KMS-11 (cell line): ENCODE measurements around the gene AHCYL2.
"Not testable (repeated sequence)": the region's sequence is repeated elsewhere in the genome, so short reads cannot be mapped to it uniquely, and the experiment has no call there.

Experiments used
- H2AFZ ChIP-seq: fragments of 200-600 bp; sonication (generic); 2 replicates; pipeline ENCODE4 v1.6.1; 2016; ENCODE audit warnings: antibody characterized with exemption, mixed run types, low read depth
- H3K27ac ChIP-seq: fragments of 200-600 bp; sonication (generic); 2 replicates; pipeline ENCODE4 v1.6.1; 2016; ENCODE audit warnings: mild to moderate bottlenecking, mixed run types
- H3K27me3 ChIP-seq: fragments of 200-600 bp; sonication (generic); 2 replicates; pipeline ENCODE4 v1.6.1; 2017; ENCODE audit warnings: mild to moderate bottlenecking, low read depth, mixed run types, moderate library complexity; ENCODE audit not compliant: insufficient read depth
- H3K36me3 ChIP-seq: fragments of 200-600 bp; sonication (generic); 2 replicates; pipeline ENCODE4 v1.6.1; 2017; ENCODE audit warnings: mild to moderate bottlenecking, mixed run types; ENCODE audit not compliant: insufficient read depth
- H3K4me1 ChIP-seq: fragments of 200-600 bp; sonication (generic); 2 replicates; pipeline ENCODE4 v1.6.1; 2016; ENCODE audit warnings: mild to moderate bottlenecking, low read depth, mixed run types; ENCODE audit not compliant: poor library complexity, severe bottlenecking
- H3K4me2 ChIP-seq: fragments of 200-600 bp; sonication (generic); 2 replicates; pipeline ENCODE4 v1.7.0; 2016; ENCODE audit warnings: mild to moderate bottlenecking, mixed run types
- H3K4me3 ChIP-seq: fragments of 200-600 bp; sonication (generic); IDR thresholded peaks from 2 replicates; pipeline ENCODE4 v1.6.1; 2017; ENCODE audit warnings: low read depth, low read length, mixed read lengths; ENCODE audit not compliant: insufficient read depth
- H3K79me2 ChIP-seq: fragments of 200-600 bp; sonication (generic); 2 replicates; pipeline ENCODE4 v1.6.1; 2016; ENCODE audit warnings: low read depth, mixed run types; ENCODE audit not compliant: insufficient read depth
- H3K9ac ChIP-seq: fragments of 200-600 bp; sonication (generic); 2 replicates; pipeline ENCODE4 v1.6.1; 2016; ENCODE audit warnings: mild to moderate bottlenecking, mixed run types
- H4K20me1 ChIP-seq: fragments of 200-600 bp; sonication (generic); 2 replicates; pipeline ENCODE4 v1.6.1; 2016; ENCODE audit warnings: mild to moderate bottlenecking, mixed run types; ENCODE audit not compliant: insufficient read depth
- CTCF ChIP-seq: fragments of 200-600 bp; sonication (generic); conservative IDR thresholded peaks from 2 replicates; pipeline ENCODE4 v1.6.1; 2017; ENCODE audit warnings: low read depth, mild to moderate bottlenecking, antibody characterized with exemption, low read length, moderate library complexity, mixed read lengths

AHCYL2 gene

GRCh38 chr7:129362496-129362895, 137.7 kb downstream of the AHCYL2 start:
- Histone ChIP-seq H2AFZ (no peak overlapping the region), H3K27me3 (no peaks in the 10 kb centered on the region)

DNA sequence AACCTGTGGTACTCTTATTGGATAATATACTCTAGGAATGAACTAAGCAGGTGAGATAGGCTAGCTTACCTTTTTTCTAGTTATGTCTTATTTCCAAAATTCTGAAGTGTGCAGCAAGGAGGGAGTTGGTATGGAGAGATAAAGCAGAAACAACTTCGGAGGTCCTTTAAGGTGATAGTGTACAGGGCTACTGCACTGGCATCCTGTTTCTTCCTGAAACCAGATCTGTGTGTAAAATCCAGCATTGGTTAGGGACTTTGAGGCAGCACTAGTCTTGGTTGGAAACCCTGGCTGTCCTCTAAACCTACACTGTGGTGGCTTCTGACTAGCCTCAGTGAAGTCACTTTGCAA, 142.5 kb downstream of the AHCYL2 start:
- no peak overlapping the region for H2AFZ ChIP-seq
- no peaks in the 10 kb centered on the region for H3K36me3 ChIP-seq
- no peaks in the 10 kb centered on the region for H3K27me3 ChIP-seq
- H3K79me2 ChIP-seq, result no peaks in the 10 kb centered on the region
- no peak overlapping the region for H3K9ac ChIP-seq
- peaks cover 33% of the 10 kb centered on the region for H3K4me1 ChIP-seq
- no peak overlapping the region for H3K4me3 ChIP-seq
- H3K27ac ChIP-seq, result no peak overlapping the region
- no peaks in the 10 kb centered on the region for H4K20me1 ChIP-seq
- H3K4me2 ChIP-seq, result peak overlapping the region; percentile 4; the same call in 1 of the 2 replicates
- no peak for TF ChIP-seq CTCF

More at GRCh38 chr7:129362496-129362895, 137.7 kb downstream of the AHCYL2 start:
- Histone ChIP-seq H3K4me1 (peaks cover 16% of the 10 kb centered on the region), H3K36me3 (no peaks in the 10 kb centered on the region), H3K4me2 (no peak overlapping the region), H3K79me2 (no peaks in the 10 kb centered on the region), H3K27ac (no peak overlapping the region), H3K4me3 (no peak overlapping the region), H3K9ac (no peak overlapping the region), H4K20me1 (no peaks in the 10 kb centered on the region)
- TF ChIP-seq CTCF, result no peak

DNA sequence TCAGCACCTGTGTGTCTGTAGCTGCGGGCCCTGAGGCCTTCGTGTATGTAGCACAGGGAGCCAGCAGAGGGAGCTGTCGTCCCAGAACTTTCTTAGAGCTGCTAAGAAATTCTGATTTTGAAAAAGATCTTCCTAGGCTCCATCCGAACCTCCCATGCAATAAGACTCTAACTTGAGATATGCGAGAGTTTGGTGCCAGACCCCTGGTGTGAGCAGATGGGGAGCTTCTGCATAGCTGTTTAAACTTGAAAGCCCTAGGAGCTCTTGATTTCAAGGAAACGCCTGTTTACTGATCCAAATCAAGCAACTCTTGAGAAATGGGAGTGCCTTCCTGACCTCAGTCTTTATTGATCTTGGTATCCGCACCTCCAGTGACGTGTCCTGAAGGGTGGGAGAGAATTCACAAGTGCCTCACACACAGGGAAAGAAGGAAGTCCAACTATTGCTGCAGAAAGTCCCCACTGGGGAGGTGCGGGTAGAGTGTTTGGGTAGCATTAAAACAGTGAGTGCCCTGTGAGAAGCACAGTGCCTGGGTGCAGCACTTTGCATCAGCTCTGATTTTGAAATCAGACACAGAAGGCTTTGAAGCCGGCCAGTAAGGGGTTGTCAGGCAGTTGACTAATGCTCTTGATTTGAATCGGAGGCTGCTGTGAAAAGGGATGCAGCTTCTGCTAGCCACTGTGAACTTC, 143.0 kb downstream of the AHCYL2 start:
- 0 out of 2 replicates have a peak overlapping the region, but pooled peaks have one; percentile 8 for H3K4me2 ChIP-seq
- peak; percentile 98 for TF ChIP-seq CTCF
- no peak overlapping the region for H3K4me3 ChIP-seq
- H2AFZ ChIP-seq, result no peak overlapping the region
- H3K36me3 ChIP-seq, result no peaks in the 10 kb centered on the region
- no peaks in the 10 kb centered on the region for H3K79me2 ChIP-seq
- no peaks in the 10 kb centered on the region for H4K20me1 ChIP-seq
- no peaks in the 10 kb centered on the region for H3K27me3 ChIP-seq
- no peak overlapping the region for H3K27ac ChIP-seq
- H3K4me1 ChIP-seq, result peaks cover 33% of the 10 kb centered on the region
- no peak overlapping the region for H3K9ac ChIP-seq

GRCh38 chr7:129368389-129368986, 143.7 kb downstream of the AHCYL2 start:
- no peaks in the 10 kb centered on the region for H4K20me1 ChIP-seq
- H3K27ac ChIP-seq, result no peak overlapping the region
- H3K79me2 ChIP-seq, result no peaks in the 10 kb centered on the region
- TF ChIP-seq CTCF, result no peak
- H3K36me3 ChIP-seq, result no peaks in the 10 kb centered on the region
- no peak overlapping the region for H3K4me3 ChIP-seq
- H3K4me1 ChIP-seq, result peaks cover 33% of the 10 kb centered on the region
- H3K9ac ChIP-seq, result no peak overlapping the region
- H3K4me2 ChIP-seq, result no peak overlapping the region
- H3K27me3 ChIP-seq, result no peaks in the 10 kb centered on the region
- no peak overlapping the region for H2AFZ ChIP-seq

GRCh38 chr7:129369447-129369846, 144.6 kb downstream of the AHCYL2 start:
- not testable (repeated sequence) for H3K27ac ChIP-seq, H2AFZ ChIP-seq, H3K4me3 ChIP-seq, H4K20me1 ChIP-seq, H3K79me2 ChIP-seq, H3K36me3 ChIP-seq, H3K27me3 ChIP-seq, H3K9ac ChIP-seq, H3K4me2 ChIP-seq
- peaks cover 37% of the 10 kb centered on the region for H3K4me1 ChIP-seq
